CD14-positive monocyte (primary cell): ENCODE results near the gene LETMD1. TPM values are rescaled to one million over a fixed set of nuclear protein-coding genes. Genes with fewer than 3 reads are reported as not detected.
A peak's percentile ranks its signal among the peaks of the same experiment; 100 is the strongest.

Source experiments
- DNase-seq, 3 donors: peaks; one replicate each; pipeline ENCODE4 v3.0.0-alpha.2; 2011 to 2022
- H2AFZ ChIP-seq: 2 replicates; pipeline ENCODE4 v1.6.0; 2012; ENCODE audit warnings: mild to moderate bottlenecking, low read depth, low read length, inconsistent platforms; ENCODE audit not compliant: insufficient read depth, poor library complexity, severe bottlenecking
- H3K27ac ChIP-seq, 2 donors: 1 replicate in 1 of 2; 2 replicates in 1 of 2; pipeline ENCODE4 v1.5.1; 2012 to 2013; ENCODE audit warnings: low read length in 2 of 2, control low read depth in 1 of 2, inconsistent platforms in 1 of 2, low read depth in 1 of 2, mild to moderate bottlenecking in 1 of 2
- H3K27me3 ChIP-seq, 2 donors: one replicate each; pipeline versions ENCODE4 v1.6.0 to v1.6.1; 2011 to 2013; ENCODE audit warnings: low read length in 2 of 2; ENCODE audit not compliant: control insufficient read depth in 2 of 2, insufficient read depth in 2 of 2
- H3K36me3 ChIP-seq, 2 donors: replicated peaks in 1 of 2; 1 replicate in 1 of 2; 2 replicates in 1 of 2; pipeline versions ENCODE4 v1.5.1 to v1.6.1; 2012 to 2013; ENCODE audit warnings: low read length in 2 of 2, control low read depth in 1 of 2, inconsistent platforms in 1 of 2, mild to moderate bottlenecking in 1 of 2; ENCODE audit not compliant: insufficient read depth in 2 of 2, control insufficient read depth in 1 of 2
- H3K4me1 ChIP-seq, 2 donors: 1 replicate in 1 of 2; 2 replicates in 1 of 2; pipeline versions ENCODE4 v1.5.1 to v1.6.1; 2012 to 2013; ENCODE audit warnings: low read length in 2 of 2, control low read depth in 1 of 2, inconsistent platforms in 1 of 2, mild to moderate bottlenecking in 1 of 2, moderate library complexity in 1 of 2; ENCODE audit not compliant: insufficient read depth in 2 of 2, control insufficient read depth in 1 of 2
- H3K4me2 ChIP-seq: replicated peaks from 2 replicates; pipeline ENCODE3; 2012; ENCODE audit warnings: low read length, moderate library complexity, mild to moderate bottlenecking; ENCODE audit not compliant: poor library complexity, severe bottlenecking; ENCODE audit errors: extremely low read depth
- H3K4me3 ChIP-seq, 3 experiments: fragments of 200-600 bp in 1 of 3; sonication (generic) in 1 of 3; replicated peaks in 1 of 3; 1 replicate in 2 of 3; 2 replicates in 1 of 3; pipeline ENCODE4 v1.5.1; 2011 to 2013; ENCODE audit warnings: low read length in 3 of 3, mild to moderate bottlenecking in 3 of 3, control low read depth in 2 of 3, low read depth in 2 of 3, inconsistent platforms in 1 of 3, moderate library complexity in 1 of 3
- H3K79me2 ChIP-seq: 2 replicates; pipeline ENCODE4 v1.6.0; 2012; ENCODE audit warnings: mild to moderate bottlenecking, control low read depth, inconsistent platforms, low read length, moderate library complexity; ENCODE audit not compliant: insufficient read depth
- H3K9ac ChIP-seq: 2 replicates; pipeline ENCODE4 v1.6.0; 2017; ENCODE audit warnings: low read length, mild to moderate bottlenecking; ENCODE audit not compliant: insufficient read depth, poor library complexity, severe bottlenecking
- H3K9me3 ChIP-seq, 2 donors: replicated peaks in 1 of 2; 1 replicate in 1 of 2; 2 replicates in 1 of 2; pipeline versions ENCODE4 v1.5.1 to v1.6.1; 2012 to 2013; ENCODE audit warnings: low read length in 2 of 2, control low read depth in 1 of 2; ENCODE audit not compliant: control insufficient read depth in 1 of 2, insufficient read depth in 1 of 2
- H4K20me1 ChIP-seq: 2 replicates; pipeline ENCODE4 v1.6.0; 2012; ENCODE audit warnings: mild to moderate bottlenecking, low read length, control low read depth, moderate library complexity; ENCODE audit not compliant: insufficient read depth
- H3K27ac Mint-ChIP-seq, 7 donors: one replicate each; pipeline ENCODE4 v1.8.0; 2020; ENCODE audit warnings: mild to moderate bottlenecking in 7 of 7, mixed read lengths in 7 of 7, moderate library complexity in 6 of 7, inconsistent platforms in 2 of 7
- H3K27me3 Mint-ChIP-seq, 3 donors: one replicate each; pipeline ENCODE4 v1.8.0; 2021 to 2022; ENCODE audit warnings: low read depth in 3 of 3, mild to moderate bottlenecking in 3 of 3, mixed read lengths in 3 of 3, moderate library complexity in 3 of 3, inconsistent platforms in 1 of 3
- H3K36me3 Mint-ChIP-seq, 2 donors: one replicate each; pipeline ENCODE4 v1.8.0; 2020; ENCODE audit warnings: mixed read lengths in 2 of 2, inconsistent platforms in 1 of 2, mild to moderate bottlenecking in 1 of 2
- H3K4me1 Mint-ChIP-seq: one replicate; pipeline ENCODE4 v1.8.0; 2020; ENCODE audit warnings: mild to moderate bottlenecking, mixed read lengths
- H3K4me3 Mint-ChIP-seq, 2 donors: one replicate each; pipeline ENCODE4 v1.8.0; 2020; ENCODE audit warnings: mild to moderate bottlenecking in 2 of 2, mixed read lengths in 2 of 2, moderate library complexity in 1 of 2
- H3K9me3 Mint-ChIP-seq, 7 donors: one replicate each; pipeline ENCODE4 v1.8.0; 2020 to 2022; ENCODE audit warnings: mixed read lengths in 7 of 7, mild to moderate bottlenecking in 6 of 7, moderate library complexity in 6 of 7, inconsistent platforms in 2 of 7
- CTCF ChIP-seq: fragments of 200-600 bp; IDR thresholded peaks from one replicate; pipeline ENCODE4 v1.8.0; 2022; ENCODE audit warnings: antibody characterized with exemption, mild to moderate bottlenecking
- WGBS: methylation state at CpG from one replicate; pipeline ENCODE4 v1.1.5; 2013; ENCODE audit warnings: missing lambda C conversion rate; ENCODE audit not compliant: insufficient coverage; 5-methylcytosine and 5-hydroxymethylcytosine counted together
- intact Hi-C, 2 donors: fragments of 100-400 bp; cut with micrococcal nuclease; formaldehyde crosslinking; loops; one replicate each; pipeline versions ENCODE4 v1.15.0 to v1.15.1; 2023
- polyA plus RNA-seq, 3 donors: library from polyadenylated mRNA; depleted of rRNA in 1 of 3; unstranded in 2 of 3; stranded (reverse) in 1 of 3; fragments of 300-500 nt in 2 of 3; fragments of >200 nt in 1 of 3; fragmentation: Illumina TruSeq in 2 of 3; gene quantifications; 1 replicate in 2 of 3; 2 replicates in 1 of 3; pipeline ENCODE4 v1.2.3, GENCODE V29; 2012 to 2021

Gene LETMD1
- polyA plus RNA-seq, 3 donors: 13.2 to 95.6 (median 16.8) TPM

GRCh38 chr12:51027342-51027835, 20.7 kb upstream of the LETMD1 start:
- no peak overlapping the region for H3K27ac ChIP-seq
- peaks cover 32% of the 10 kb centered on the region for H3K79me2 ChIP-seq
- no peaks in the 10 kb centered on the region for H3K36me3 ChIP-seq
- no peak overlapping the region for H3K9ac ChIP-seq
- 94% methylated on average over 7 of the region's 15 CpGs for WGBS
- Mint-ChIP-seq H3K27me3 (peaks cover 1 to 3% (median 3%) of the 10 kb centered on the region in 3 donors), H3K27ac (no peak overlapping the region), H3K4me3 (peak overlapping the region in 1 of 2 donors; percentile 42), H3K4me1 (peaks cover 51% of the 10 kb centered on the region), H3K36me3 (peaks cover 0 to 3% of the 10 kb centered on the region in 2 donors), H3K9me3 (peaks cover 0 to 7% (median 3%) of the 10 kb centered on the region in 7 donors)
- H3K4me1 ChIP-seq: peaks cover 34 to 54% of the 10 kb centered on the region in 2 donors
- H4K20me1 ChIP-seq: peaks cover 8% of the 10 kb centered on the region
- DNase-seq: no peak
- no peak overlapping the region for H2AFZ ChIP-seq
- H3K4me2 ChIP-seq: no peak overlapping the region
- no peak for TF ChIP-seq CTCF
- H3K27me3 ChIP-seq: no peaks in the 10 kb centered on the region
- H3K4me3 ChIP-seq: no peak overlapping the region
- intact Hi-C loops: loop anchor here (2.0 to 5.0 kb wide), 2 partner anchors 200 to 265 kb away; no protein-coding TSS in a partner anchor
- H3K9me3 ChIP-seq: no peaks in the 10 kb centered on the region

GRCh38 chr12:51028126-51028812, 19.9 kb upstream of the LETMD1 start:
- H3K27ac ChIP-seq: no peak overlapping the region
- no peak overlapping the region for H3K4me3 ChIP-seq
- no peaks in the 10 kb centered on the region for H3K36me3 ChIP-seq
- peak; percentile 53 to 74 (median 65) for DNase-seq
- H3K27me3 ChIP-seq: no peaks in the 10 kb centered on the region
- Mint-ChIP-seq H3K27me3 (peaks cover 1 to 3% (median 3%) of the 10 kb centered on the region in 3 donors), H3K4me1 (peaks cover 46% of the 10 kb centered on the region), H3K27ac (peak overlapping the region in 3 of 7 donors; percentile 15 to 29 (median 19)), H3K9me3 (peaks cover 0 to 7% (median 3%) of the 10 kb centered on the region in 7 donors), H3K36me3 (peaks cover 0 to 3% of the 10 kb centered on the region in 2 donors), H3K4me3 (no peak overlapping the region)
- H3K4me1 ChIP-seq: peaks cover 29 to 46% of the 10 kb centered on the region in 2 donors
- intact Hi-C loops: loop anchor here (5.0 kb wide), 1 partner anchor 201 kb away; no protein-coding TSS in a partner anchor
- H4K20me1 ChIP-seq: peaks cover 4% of the 10 kb centered on the region
- TF ChIP-seq CTCF: peak; percentile 41
- H3K9me3 ChIP-seq: no peaks in the 10 kb centered on the region
- 41% methylated on average over 6 of the region's 9 CpGs for WGBS
- no peak overlapping the region for H3K4me2 ChIP-seq
- H3K9ac ChIP-seq: no peak overlapping the region
- peak overlapping the region; percentile 14 for H2AFZ ChIP-seq
- H3K79me2 ChIP-seq: peaks cover 23% of the 10 kb centered on the region
